ENCODE measurements around the gene CFAP107.

DNA sequence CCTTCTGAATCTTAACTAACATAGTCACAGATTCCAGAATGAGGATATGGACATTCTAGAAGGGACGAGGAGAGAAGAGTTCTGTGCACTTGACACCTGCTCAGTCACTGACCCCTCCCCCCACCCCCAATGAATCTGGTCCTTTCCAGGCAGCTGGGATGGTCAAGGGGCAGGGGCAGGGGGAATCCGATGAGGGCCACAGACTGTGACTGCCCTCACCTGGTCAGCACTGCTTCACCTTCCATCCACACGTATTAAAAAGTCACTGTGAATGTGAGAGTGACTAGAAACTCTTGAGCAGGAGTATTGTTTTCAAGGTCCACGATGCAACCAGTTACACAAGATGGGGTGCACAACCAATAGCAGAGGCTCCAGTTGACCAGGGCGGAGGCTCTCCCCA is 18.0 kb downstream of the CFAP107 start:
- TF ChIP-seq CBX8 (IDR thresholded peaks at IDR 0.05) (no peak), ZNF302 (CRISPR knock-in tag; IDR thresholded peaks at IDR 0.05) (no peak), EP300 (IDR thresholded peaks at IDR 0.05) (no peak), MYC (IDR thresholded peaks at IDR 0.05; ENCODE audit: borderline replicate concordance, low read length) (no peak)
